ENCODE results near the gene ERCC6L2.
A peak's percentile ranks its signal among the peaks of the same experiment; 100 is the strongest.

DNA sequence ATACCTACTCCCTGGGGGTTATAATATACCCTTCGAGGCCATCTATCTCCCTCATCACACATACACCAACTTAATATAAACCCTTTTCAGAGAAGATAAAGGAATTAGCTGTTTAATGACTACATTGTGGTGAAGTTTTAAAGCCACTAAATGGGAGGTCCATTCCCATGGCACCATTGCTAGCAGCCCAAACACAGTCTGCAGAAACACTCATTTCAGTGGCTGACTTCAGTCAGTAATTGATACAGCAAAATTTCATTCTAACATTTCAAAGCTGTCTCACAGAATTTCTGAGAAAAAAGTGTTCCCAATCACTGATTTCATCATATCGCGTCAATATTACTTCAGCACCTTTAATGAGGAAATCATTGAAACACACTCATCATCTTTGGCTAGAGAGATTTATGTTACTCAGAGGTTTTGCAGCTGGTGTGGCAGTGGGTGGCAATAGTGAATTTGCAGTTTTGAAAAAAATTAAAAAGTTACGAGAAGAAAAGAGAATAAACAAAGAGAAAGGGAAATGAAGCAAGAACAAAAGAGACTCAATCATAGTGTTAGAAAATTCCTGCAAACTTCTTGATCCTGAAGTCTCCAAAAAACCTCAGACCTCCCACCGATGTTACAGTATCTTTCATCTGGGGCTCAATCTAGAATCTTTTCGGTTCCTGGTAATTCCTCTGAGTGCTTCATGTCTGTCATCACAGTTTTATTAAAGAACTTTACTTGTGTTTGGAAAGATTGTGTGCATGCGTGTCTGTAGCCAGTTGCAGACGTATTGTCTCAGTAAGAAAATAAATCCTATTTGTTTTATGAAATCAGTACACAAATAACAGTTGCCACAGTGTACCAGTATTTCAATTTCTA lies 105.0 kb downstream of the ERCC6L2 start:
- TF ChIP-seq CTCF (IDR thresholded peaks at IDR 0.05) (no peak), POLR2A (IDR thresholded peaks at IDR 0.05) (no peak), EP300 (IDR thresholded peaks at IDR 0.05) (peak in 1 of 2 donors; percentile 35)

Measured in tibial nerve (tissue), 4 donors.